Endothelial cell (in vitro differentiated cells): ENCODE data around the gene TNS3. TPM values are rescaled to one million over a fixed set of nuclear protein-coding genes. Genes with fewer than 3 reads are reported as not detected.

Source experiments
- DNase-seq: peaks from one replicate; pipeline ENCODE4 v3.0.0; 2021; ENCODE audit warnings: low spot score
- H3K27ac Mint-ChIP-seq: one replicate; pipeline ENCODE4 v1.8.0; 2021; ENCODE audit warnings: mixed read lengths, inconsistent platforms; ENCODE audit not compliant: unreplicated experiment
- H3K27me3 Mint-ChIP-seq: one replicate; pipeline ENCODE4 v1.8.0; 2021; ENCODE audit warnings: mild to moderate bottlenecking, moderate library complexity, mixed read lengths, inconsistent platforms; ENCODE audit not compliant: unreplicated experiment
- H3K36me3 Mint-ChIP-seq: one replicate; pipeline ENCODE4 v1.8.0; 2021; ENCODE audit warnings: mild to moderate bottlenecking, low read depth, mixed read lengths, inconsistent platforms; ENCODE audit not compliant: unreplicated experiment
- H3K4me1 Mint-ChIP-seq: one replicate; pipeline ENCODE4 v1.8.0; 2021; ENCODE audit warnings: mild to moderate bottlenecking, mixed read lengths, inconsistent platforms; ENCODE audit not compliant: unreplicated experiment
- H3K4me3 Mint-ChIP-seq: one replicate; pipeline ENCODE4 v1.8.0; 2021; ENCODE audit warnings: mild to moderate bottlenecking, mixed read lengths, inconsistent platforms; ENCODE audit not compliant: unreplicated experiment
- H3K9me3 Mint-ChIP-seq: one replicate; pipeline ENCODE4 v1.8.0; 2021; ENCODE audit warnings: mixed read lengths, inconsistent platforms; ENCODE audit not compliant: unreplicated experiment
- CTCF ChIP-seq: fragments of 200-600 bp; sonication (generic); IDR thresholded peaks from one replicate; pipeline ENCODE4 v1.5.0; 2021; ENCODE audit warnings: antibody characterized with exemption; ENCODE audit not compliant: unreplicated experiment
- total RNA-seq: library from RNA; stranded (reverse); fragmentation: NEBNext Ultra II Directional; extraction: Animal tissue kit (Norgen Biotek cat#: 25700); gene quantifications from one replicate; pipeline ENCODE4 v1.2.1, GENCODE V29; 2021; ENCODE audit not compliant: unreplicated experiment

The TNS3 gene
- total RNA-seq, 1 donor from 2014 or later = 7.5 TPM

- Mint-ChIP-seq H3K27ac (no peak overlapping the region), H3K27me3 (peaks cover 3% of the 10 kb centered on the region), H3K9me3 (no peaks in the 10 kb centered on the region), H3K36me3 (no peaks in the 10 kb centered on the region), H3K4me1 (peaks cover 14% of the 10 kb centered on the region), H3K4me3 (no peak overlapping the region)
- TF ChIP-seq CTCF = no peak
- no peak for DNase-seq
These were observed 37.9 kb upstream of the TNS3 start for GRCh38 chr7:47619806-47620205.

GRCh38 chr7:47617131-47617530 lies 35.2 kb upstream of the TNS3 start:
- DNase-seq = no peak
- Mint-ChIP-seq H3K9me3 (no peaks in the 10 kb centered on the region), H3K27me3 (peaks cover 3% of the 10 kb centered on the region), H3K4me1 (peaks cover 3% of the 10 kb centered on the region), H3K36me3 (no peaks in the 10 kb centered on the region), H3K4me3 (no peak overlapping the region), H3K27ac (no peak overlapping the region)
- TF ChIP-seq CTCF = no peak

GRCh38 chr7:47614450-47614849 lies 32.5 kb upstream of the TNS3 start:
- TF ChIP-seq CTCF = no peak
- Mint-ChIP-seq H3K9me3 (no peaks in the 10 kb centered on the region), H3K27ac (no peak overlapping the region), H3K27me3 (no peaks in the 10 kb centered on the region), H3K36me3 (no peaks in the 10 kb centered on the region), H3K4me1 (no peaks in the 10 kb centered on the region), H3K4me3 (no peak overlapping the region)
- DNase-seq = no peak

- Mint-ChIP-seq H3K4me1 (no peaks in the 10 kb centered on the region), H3K27me3 (peaks cover 1% of the 10 kb centered on the region), H3K9me3 (no peaks in the 10 kb centered on the region), H3K36me3 (no peaks in the 10 kb centered on the region), H3K4me3 (no peak overlapping the region), H3K27ac (no peak overlapping the region)
- DNase-seq = no peak
- TF ChIP-seq CTCF = no peak
These were observed 29.2 kb upstream of the TNS3 start for GRCh38 chr7:47611045-47611511.

GRCh38 chr7:47610506-47611044 lies 28.7 kb upstream of the TNS3 start:
- Mint-ChIP-seq H3K4me3 (no peak overlapping the region), H3K4me1 (no peaks in the 10 kb centered on the region), H3K27me3 (peaks cover 2% of the 10 kb centered on the region), H3K36me3 (no peaks in the 10 kb centered on the region), H3K9me3 (no peaks in the 10 kb centered on the region), H3K27ac (no peak overlapping the region)
- TF ChIP-seq CTCF = no peak
- DNase-seq = no peak
